Glutamatergic neuron (in vitro differentiated cells): Measurements from ENCODE around the gene USP20. TPM values are rescaled to one million over a fixed set of nuclear protein-coding genes. Genes with fewer than 3 reads are reported as not detected.
A peak's percentile ranks its signal among the peaks of the same experiment; 100 is the strongest.

Source experiments
- DNase-seq: peaks from one replicate; pipeline ENCODE4 v3.0.0; 2022
- H3K27ac Mint-ChIP-seq: one replicate; pipeline ENCODE4 v1.8.0; 2020; ENCODE audit warnings: mild to moderate bottlenecking, mixed read lengths, inconsistent platforms; ENCODE audit not compliant: unreplicated experiment
- H3K27me3 Mint-ChIP-seq: one replicate; pipeline ENCODE4 v1.8.0; 2020; ENCODE audit warnings: mild to moderate bottlenecking, moderate library complexity, mixed read lengths, inconsistent platforms; ENCODE audit not compliant: unreplicated experiment
- H3K36me3 Mint-ChIP-seq: one replicate; pipeline ENCODE4 v1.8.0; 2020; ENCODE audit warnings: mild to moderate bottlenecking, mixed read lengths, inconsistent platforms; ENCODE audit not compliant: unreplicated experiment
- H3K4me1 Mint-ChIP-seq: one replicate; pipeline ENCODE4 v1.8.0; 2020; ENCODE audit warnings: mild to moderate bottlenecking, low read depth, mixed read lengths, inconsistent platforms; ENCODE audit not compliant: unreplicated experiment
- H3K4me3 Mint-ChIP-seq: one replicate; pipeline ENCODE4 v1.8.0; 2020; ENCODE audit warnings: mild to moderate bottlenecking, mixed read lengths, inconsistent platforms; ENCODE audit not compliant: unreplicated experiment
- H3K9me3 Mint-ChIP-seq: one replicate; pipeline ENCODE4 v1.8.0; 2020; ENCODE audit warnings: mild to moderate bottlenecking, moderate library complexity, mixed read lengths, inconsistent platforms; ENCODE audit not compliant: unreplicated experiment
- total RNA-seq: library from RNA; stranded (reverse); fragmentation: NEBNext Ultra II Directional; extraction: Animal tissue kit (Norgen Biotek cat#: 25700); gene quantifications from one replicate; pipeline ENCODE4 v1.2.1, GENCODE V29; 2021; ENCODE audit not compliant: unreplicated experiment
- TF ChIP-seq, protein P1 (sequence below): fragments of 200-600 bp; sonication (generic); IDR thresholded peaks from one replicate; pipeline ENCODE4 v1.5.0; 2021; ENCODE audit not compliant: partially characterized antibody, unreplicated experiment

Gene USP20
- total RNA-seq, 1 donor from 2014 or later, result 93.5 TPM

DNA sequence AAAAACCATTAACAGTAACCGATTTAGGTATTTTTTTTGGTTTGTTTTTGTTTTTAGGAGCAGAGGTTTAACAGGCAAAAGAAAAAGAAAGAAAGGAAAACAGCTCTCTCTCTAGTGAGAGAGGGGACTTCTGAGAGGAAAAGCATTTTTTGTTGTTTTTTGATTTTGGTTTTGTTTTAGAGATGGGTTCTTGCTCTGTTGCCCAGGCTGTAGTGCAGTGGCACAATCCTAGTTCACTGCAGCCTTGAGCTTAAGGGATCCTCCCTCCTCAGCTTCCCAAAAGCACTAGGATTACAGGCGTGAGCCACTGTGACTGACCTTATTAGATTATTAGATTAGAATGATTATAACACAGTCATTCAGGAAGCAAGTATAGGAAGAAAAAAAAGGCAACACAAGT, 10.1 kb downstream of the USP20 start:
- H3K4me3 Mint-ChIP-seq, result no peak overlapping the region
- TF ChIP-seq, protein P1, sequence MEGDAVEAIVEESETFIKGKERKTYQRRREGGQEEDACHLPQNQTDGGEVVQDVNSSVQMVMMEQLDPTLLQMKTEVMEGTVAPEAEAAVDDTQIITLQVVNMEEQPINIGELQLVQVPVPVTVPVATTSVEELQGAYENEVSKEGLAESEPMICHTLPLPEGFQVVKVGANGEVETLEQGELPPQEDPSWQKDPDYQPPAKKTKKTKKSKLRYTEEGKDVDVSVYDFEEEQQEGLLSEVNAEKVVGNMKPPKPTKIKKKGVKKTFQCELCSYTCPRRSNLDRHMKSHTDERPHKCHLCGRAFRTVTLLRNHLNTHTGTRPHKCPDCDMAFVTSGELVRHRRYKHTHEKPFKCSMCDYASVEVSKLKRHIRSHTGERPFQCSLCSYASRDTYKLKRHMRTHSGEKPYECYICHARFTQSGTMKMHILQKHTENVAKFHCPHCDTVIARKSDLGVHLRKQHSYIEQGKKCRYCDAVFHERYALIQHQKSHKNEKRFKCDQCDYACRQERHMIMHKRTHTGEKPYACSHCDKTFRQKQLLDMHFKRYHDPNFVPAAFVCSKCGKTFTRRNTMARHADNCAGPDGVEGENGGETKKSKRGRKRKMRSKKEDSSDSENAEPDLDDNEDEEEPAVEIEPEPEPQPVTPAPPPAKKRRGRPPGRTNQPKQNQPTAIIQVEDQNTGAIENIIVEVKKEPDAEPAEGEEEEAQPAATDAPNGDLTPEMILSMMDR, result no peak
- H3K9me3 Mint-ChIP-seq, result peaks cover 5% of the 10 kb centered on the region
- H3K27me3 Mint-ChIP-seq, result no peaks in the 10 kb centered on the region
- H3K4me1 Mint-ChIP-seq, result peaks cover 8% of the 10 kb centered on the region
- no peak overlapping the region for H3K27ac Mint-ChIP-seq
- no peaks in the 10 kb centered on the region for H3K36me3 Mint-ChIP-seq
- no peak for DNase-seq

DNA sequence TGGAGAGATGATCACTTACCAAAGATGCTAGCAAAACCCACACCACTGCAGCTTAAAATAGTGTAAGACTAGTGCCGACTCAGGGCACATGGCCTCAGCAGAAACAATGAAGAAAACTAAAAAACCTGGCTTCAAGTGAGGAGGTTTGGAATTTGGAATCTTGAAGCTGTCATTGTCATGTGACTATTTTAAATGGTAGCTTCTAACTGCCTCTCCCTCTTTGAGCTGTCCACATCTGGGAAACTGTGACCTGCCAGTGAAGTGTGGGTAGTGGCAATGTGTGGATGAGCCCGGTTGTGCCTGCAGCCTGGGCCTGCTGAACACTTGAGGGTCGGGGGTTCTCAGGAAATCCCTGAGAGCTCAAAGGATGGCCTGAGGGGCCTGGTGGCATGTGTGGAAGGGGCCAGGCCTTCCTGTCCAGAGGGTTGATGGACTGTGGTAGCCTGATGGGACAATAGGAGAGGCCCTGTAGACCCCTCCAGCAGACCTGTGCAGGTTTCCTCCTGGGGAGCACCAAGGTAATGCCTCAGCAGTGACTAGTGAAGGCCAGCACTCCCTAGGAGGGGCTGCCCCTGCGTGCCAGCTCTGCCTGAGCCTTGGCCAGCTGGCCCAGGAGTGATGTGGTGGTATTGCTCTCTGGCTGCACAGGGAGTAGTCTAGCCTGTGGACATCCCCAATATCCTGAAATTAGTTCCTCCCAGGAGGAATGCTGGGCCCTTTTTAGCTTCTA, 13.6 kb downstream of the USP20 start:
- TF ChIP-seq, protein P1, result no peak
- no peaks in the 10 kb centered on the region for H3K36me3 Mint-ChIP-seq
- no peak for DNase-seq
- H3K4me1 Mint-ChIP-seq, result peaks cover 28% of the 10 kb centered on the region
- no peak overlapping the region for H3K27ac Mint-ChIP-seq
- H3K9me3 Mint-ChIP-seq, result peaks cover 13% of the 10 kb centered on the region
- peaks cover 8% of the 10 kb centered on the region for H3K27me3 Mint-ChIP-seq
- H3K4me3 Mint-ChIP-seq, result no peak overlapping the region

DNA sequence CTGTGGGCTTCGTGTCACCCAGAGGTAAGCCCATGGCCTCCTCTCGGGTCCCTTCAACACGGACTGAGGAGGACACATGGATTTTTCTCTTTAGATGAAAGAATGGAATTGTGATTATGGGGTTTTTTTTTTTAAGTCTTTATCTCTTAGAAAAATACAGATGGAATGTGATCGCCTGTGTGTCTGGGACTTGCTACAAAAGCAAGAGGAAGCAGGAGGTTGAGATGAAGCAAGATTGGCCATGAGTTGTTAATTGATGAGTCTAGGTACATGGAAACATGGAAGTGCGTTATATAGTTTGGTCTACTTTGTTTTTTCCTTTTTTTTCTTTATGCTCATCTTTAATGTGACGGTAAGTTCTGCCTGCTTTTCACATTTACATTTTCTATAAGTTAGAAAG, 14.6 kb downstream of the USP20 start:
- Mint-ChIP-seq H3K4me1 (peaks cover 34% of the 10 kb centered on the region), H3K9me3 (peaks cover 16% of the 10 kb centered on the region), H3K36me3 (peaks cover 7% of the 10 kb centered on the region), H3K4me3 (no peak overlapping the region), H3K27ac (peak overlapping the region; percentile 57), H3K27me3 (peaks cover 8% of the 10 kb centered on the region)
- TF ChIP-seq, protein P1, result no peak
- no peak for DNase-seq

DNA sequence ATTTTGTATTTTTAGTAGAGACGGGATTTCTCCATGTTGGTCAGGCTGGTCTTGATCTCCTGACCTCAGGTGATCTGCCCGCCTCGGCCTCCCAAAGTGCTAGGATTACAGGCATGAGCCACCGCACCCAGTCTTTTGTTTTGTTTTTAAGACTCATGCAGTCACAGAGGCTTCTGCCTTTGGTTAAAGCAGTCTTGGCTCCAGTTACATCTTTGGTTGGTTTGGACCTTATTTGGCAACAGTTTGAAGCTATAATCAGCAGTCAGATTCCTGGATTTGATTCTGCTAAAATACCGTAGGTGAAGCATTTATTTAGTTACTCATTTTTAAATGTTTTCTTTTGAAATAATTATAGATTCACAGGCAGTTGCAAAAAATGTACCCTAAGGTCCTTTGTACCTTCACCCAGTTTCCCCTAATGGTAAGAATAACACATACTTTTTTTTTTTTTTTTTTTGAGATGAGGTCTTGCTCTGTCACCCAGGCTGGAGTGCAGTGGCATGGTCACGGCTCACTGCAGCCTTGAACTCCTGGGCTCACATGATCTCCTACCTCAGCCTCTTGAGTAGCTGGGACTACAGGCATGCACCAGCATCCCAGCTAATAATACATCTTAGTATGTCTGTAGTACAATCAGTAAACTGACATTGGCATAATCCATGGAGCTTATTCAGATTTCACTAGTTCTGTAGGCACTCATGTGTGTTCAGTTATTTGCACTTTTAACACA, 15.7 kb downstream of the USP20 start:
- Mint-ChIP-seq H3K9me3 (peaks cover 16% of the 10 kb centered on the region), H3K27me3 (peaks cover 8% of the 10 kb centered on the region), H3K4me3 (peak overlapping the region; percentile 79), H3K27ac (peak overlapping the region; percentile 98), H3K4me1 (peaks cover 34% of the 10 kb centered on the region), H3K36me3 (peaks cover 7% of the 10 kb centered on the region)
- TF ChIP-seq, protein P1, result no peak
- no peak for DNase-seq

DNA sequence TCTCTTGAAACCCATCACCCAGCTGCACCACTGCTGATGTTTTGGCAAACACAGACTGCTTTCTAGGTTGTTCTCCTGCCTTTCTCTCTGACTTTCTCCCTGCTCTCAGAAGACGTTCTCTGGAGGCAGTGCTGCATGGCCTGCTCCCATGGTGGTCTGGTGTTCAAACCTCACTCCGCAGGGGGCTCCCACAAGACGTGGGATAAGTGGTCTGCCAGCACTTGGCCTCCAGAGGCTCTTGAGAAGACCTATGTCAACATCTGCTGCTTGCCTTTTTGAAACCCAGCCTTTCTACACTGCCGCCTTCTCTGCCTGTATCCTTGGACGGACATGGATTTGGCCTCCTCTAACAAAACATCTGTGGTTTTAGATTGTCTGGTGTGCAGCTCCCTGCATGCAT, 16.6 kb downstream of the USP20 start:
- TF ChIP-seq, protein P1, result no peak
- Mint-ChIP-seq H3K27ac (peak overlapping the region; percentile 98), H3K36me3 (peaks cover 7% of the 10 kb centered on the region), H3K27me3 (peaks cover 8% of the 10 kb centered on the region), H3K9me3 (peaks cover 16% of the 10 kb centered on the region), H3K4me3 (peak overlapping the region; percentile 79), H3K4me1 (peaks cover 38% of the 10 kb centered on the region)
- DNase-seq, result no peak
